Stimulated activated effector memory CD8-positive, alpha-beta T cell treated with anti-CD3 and anti-CD28 coated beads, Interleukin-12 subunit alpha, Interleukin-12 subunit beta, amount 100 ng/mL, for 72 hours (primary cell): ENCODE results near the gene HMCN2.

Experiments used
- ATAC-seq: fragments of 150-1000 bp; cut with Tn5 transposase; 2 replicates; pipeline ENCODE4 v1.10.0; 2021
- DNase-seq, 2 donors: peaks; one replicate each; pipeline ENCODE4 v3.0.0; 2021 to 2022; ENCODE audit warnings: low spot score in 2 of 2
- H3K27ac Mint-ChIP-seq: one replicate; pipeline ENCODE4 v1.8.0; 2022; ENCODE audit warnings: mild to moderate bottlenecking, mixed read lengths
- H3K36me3 Mint-ChIP-seq: one replicate; pipeline ENCODE4 v1.8.0; 2022; ENCODE audit warnings: mild to moderate bottlenecking, mixed read lengths
- H3K4me1 Mint-ChIP-seq: one replicate; pipeline ENCODE4 v1.8.0; 2022; ENCODE audit warnings: mixed read lengths
- H3K4me3 Mint-ChIP-seq: one replicate; pipeline ENCODE4 v1.8.0; 2022; ENCODE audit warnings: mild to moderate bottlenecking, mixed read lengths
- H3K9me3 Mint-ChIP-seq: one replicate; pipeline ENCODE4 v1.8.0; 2022; ENCODE audit warnings: mixed read lengths

HMCN2 gene

GRCh38 chr9:130343445-130343918 lies 77.9 kb downstream of the HMCN2 start:
- Mint-ChIP-seq H3K36me3 (no peaks in the 10 kb centered on the region), H3K4me1 (no peaks in the 10 kb centered on the region), H3K4me3 (no peak overlapping the region), H3K9me3 (no peaks in the 10 kb centered on the region), H3K27ac (no peak overlapping the region)
- peak; percentile 38 to 69 for DNase-seq
- ATAC-seq: no peak

DNA sequence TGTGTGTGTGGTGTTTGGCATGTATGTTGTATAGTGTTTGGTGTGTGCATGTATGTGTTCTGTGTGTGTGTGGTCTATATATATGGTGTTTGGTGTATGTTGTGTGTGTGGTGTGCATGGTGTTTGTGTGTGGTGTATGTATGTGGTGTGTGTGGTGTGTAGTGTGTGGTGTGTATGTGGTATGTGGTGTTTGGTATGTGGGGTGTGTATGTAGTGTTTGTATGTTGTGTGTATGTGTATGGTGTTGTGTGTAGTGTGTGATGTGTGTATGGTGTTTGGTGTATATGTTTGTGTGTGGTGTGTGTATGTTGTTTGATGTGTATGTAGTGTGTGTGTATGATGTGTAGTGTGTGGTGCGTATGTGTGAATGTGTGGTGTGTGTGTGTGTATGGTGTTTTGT lies 78.8 kb downstream of the HMCN2 start:
- Mint-ChIP-seq H3K27ac (no peak overlapping the region), H3K9me3 (no peaks in the 10 kb centered on the region), H3K4me1 (no peaks in the 10 kb centered on the region), H3K36me3 (no peaks in the 10 kb centered on the region), H3K4me3 (no peak overlapping the region)
- DNase-seq (no peak), ATAC-seq (no peak)

DNA sequence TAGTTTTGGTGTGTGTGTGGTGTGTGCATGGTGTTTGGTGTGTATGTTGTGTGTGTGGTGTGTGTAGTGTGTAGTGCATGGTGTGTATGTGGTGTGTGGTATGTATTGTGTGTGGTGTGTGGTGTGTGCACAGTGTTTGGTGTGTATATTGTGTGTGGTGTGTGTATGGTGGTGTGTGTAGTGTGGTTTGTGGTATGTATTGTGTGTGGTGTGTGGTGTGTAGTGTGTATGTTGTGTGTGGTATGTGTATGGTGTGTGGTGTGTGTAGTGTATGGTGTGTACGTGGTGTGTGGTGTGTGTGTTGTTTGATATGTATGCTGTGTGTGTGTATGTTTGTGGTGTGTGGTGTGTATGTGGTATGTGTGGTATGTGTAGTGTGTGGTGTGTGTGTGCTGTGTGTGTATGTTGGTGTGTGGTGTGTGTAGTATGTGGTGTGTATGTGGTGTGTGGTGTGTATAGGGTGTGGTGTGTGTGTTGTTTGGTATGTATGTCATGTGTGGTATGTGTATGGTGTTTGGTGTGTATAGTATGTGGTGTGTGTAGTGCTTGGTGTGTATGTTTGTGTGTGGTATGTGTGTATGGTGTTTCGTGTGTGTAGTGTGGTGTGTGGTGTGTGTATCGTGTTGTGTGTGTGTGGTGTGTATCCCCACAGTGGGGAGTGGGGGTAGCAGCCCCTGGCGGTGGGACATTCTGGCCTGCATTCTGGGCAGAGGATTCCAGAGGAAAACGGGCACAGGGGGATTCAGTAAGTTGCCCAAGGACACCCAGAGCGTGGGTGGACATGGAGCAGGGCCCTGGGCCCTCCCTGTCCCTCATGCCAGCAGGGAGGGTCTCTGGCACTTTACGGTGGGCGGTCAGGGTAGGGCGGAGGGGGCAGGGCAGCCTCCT lies 79.7 kb downstream of the HMCN2 start:
- H3K27ac Mint-ChIP-seq: no peak overlapping the region
- ATAC-seq (no peak), DNase-seq (no peak)
- H3K4me3 Mint-ChIP-seq: no peak overlapping the region
- no peaks in the 10 kb centered on the region for H3K9me3 Mint-ChIP-seq
- no peaks in the 10 kb centered on the region for H3K4me1 Mint-ChIP-seq
- H3K36me3 Mint-ChIP-seq: no peaks in the 10 kb centered on the region

DNA sequence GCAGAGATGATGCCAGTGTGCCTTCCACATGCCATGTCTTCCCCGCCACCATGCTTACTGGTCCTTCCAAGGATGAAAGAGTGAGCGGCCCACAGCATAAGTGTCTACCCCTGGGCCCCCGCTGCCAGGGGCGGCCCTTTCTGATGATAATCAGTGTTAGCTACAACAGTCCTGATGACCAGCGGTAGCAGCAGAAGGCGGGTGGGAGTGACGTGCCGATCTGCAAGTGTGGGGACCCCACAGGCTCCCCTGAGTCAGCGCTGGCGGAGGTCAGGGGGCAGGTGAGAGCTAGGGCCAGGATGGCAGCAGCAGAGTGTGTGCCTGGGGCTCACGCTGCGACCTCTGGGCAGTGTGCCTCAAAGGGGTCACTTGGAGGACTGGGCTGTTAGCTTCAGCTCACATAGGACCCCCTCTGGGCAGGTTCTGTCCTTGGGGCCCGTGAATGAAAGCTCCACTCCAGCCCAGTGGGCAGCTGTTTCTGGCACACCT lies 80.4 kb downstream of the HMCN2 start:
- Mint-ChIP-seq H3K9me3 (no peaks in the 10 kb centered on the region), H3K27ac (no peak overlapping the region), H3K4me3 (no peak overlapping the region), H3K4me1 (no peaks in the 10 kb centered on the region), H3K36me3 (no peaks in the 10 kb centered on the region)
- DNase-seq (no peak), ATAC-seq (peak; percentile 3)

DNA sequence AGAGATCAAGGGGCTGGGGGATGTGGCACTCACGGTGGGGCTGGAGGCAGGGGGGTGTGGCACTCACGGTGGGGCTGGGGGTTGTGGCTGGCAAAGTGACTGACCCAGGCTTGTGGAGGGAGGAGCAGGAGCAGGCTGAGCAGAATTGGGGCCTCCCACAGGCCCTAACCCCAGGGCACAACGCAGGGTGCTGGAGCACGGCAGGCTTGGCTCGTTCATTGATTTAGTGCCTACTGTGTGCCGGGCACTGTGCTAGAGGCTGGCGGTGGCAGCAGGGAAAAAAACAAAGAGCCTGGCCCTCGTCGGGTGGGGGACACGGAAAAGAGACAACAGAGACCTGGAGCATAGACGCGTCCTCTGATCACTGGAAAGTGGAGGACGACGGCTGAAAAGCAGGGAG lies 80.9 kb downstream of the HMCN2 start:
- DNase-seq (no peak), ATAC-seq (peak; percentile 4)
- Mint-ChIP-seq H3K4me3 (no peak overlapping the region), H3K4me1 (no peaks in the 10 kb centered on the region), H3K36me3 (no peaks in the 10 kb centered on the region), H3K27ac (no peak overlapping the region), H3K9me3 (no peaks in the 10 kb centered on the region)

DNA sequence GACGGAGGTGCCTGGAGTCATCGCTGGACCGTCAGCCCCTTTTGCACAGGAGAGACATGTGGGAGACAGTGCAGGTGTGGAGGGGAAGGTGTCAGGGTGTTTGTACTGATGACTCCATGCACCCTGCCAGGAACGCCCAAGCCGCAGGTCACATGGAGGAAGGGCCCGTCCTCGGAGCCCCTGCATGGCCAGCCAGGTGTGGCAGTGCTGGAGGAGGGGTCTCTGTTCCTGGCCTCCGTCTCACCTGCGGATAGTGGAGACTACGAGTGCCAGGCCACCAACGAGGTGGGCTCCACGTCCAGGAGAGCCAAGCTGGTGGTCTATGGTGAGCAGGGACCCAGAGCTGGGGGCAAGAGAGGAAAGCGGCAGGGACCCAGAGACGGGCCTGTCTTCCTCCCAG lies 81.5 kb downstream of the HMCN2 start:
- no peaks in the 10 kb centered on the region for H3K9me3 Mint-ChIP-seq
- no peak overlapping the region for H3K4me3 Mint-ChIP-seq
- ATAC-seq (no peak), DNase-seq (no peak)
- H3K36me3 Mint-ChIP-seq: no peaks in the 10 kb centered on the region
- H3K27ac Mint-ChIP-seq: no peak overlapping the region
- no peaks in the 10 kb centered on the region for H3K4me1 Mint-ChIP-seq

- H3K27ac Mint-ChIP-seq: no peak overlapping the region
- H3K4me3 Mint-ChIP-seq: no peak overlapping the region
- no peaks in the 10 kb centered on the region for H3K36me3 Mint-ChIP-seq
- no peaks in the 10 kb centered on the region for H3K9me3 Mint-ChIP-seq
- ATAC-seq (no peak), DNase-seq (no peak)
- H3K4me1 Mint-ChIP-seq: no peaks in the 10 kb centered on the region
Observed at GRCh38 chr9:130347931-130348330, 82.4 kb downstream of the HMCN2 start.

DNA sequence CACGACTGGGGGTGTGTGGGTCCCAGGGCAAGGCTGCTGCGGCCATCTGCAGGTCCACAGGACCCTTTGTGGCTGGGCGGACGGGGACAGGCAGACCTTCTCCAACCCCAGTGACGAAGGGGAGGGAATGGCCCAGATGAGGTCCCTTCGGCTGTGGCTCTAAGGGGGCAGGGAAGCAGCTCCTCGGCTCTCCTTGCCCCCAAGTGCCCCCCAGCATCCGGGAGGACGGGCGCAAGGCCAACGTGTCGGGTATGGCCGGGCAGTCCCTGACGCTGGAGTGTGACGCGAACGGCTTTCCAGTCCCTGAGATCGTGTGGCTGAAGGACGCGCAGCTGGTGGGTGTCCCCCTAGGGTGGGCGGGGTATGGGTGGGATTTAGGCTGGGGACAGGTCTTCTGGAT lies 82.8 kb downstream of the HMCN2 start:
- Mint-ChIP-seq H3K4me3 (no peak overlapping the region), H3K36me3 (no peaks in the 10 kb centered on the region), H3K9me3 (no peaks in the 10 kb centered on the region), H3K27ac (no peak overlapping the region), H3K4me1 (no peaks in the 10 kb centered on the region)
- ATAC-seq (no peak), DNase-seq (no peak)

- H3K4me3 Mint-ChIP-seq: no peak overlapping the region
- H3K9me3 Mint-ChIP-seq: no peaks in the 10 kb centered on the region
- H3K4me1 Mint-ChIP-seq: no peaks in the 10 kb centered on the region
- DNase-seq (no peak), ATAC-seq (no peak)
- no peak overlapping the region for H3K27ac Mint-ChIP-seq
- H3K36me3 Mint-ChIP-seq: no peaks in the 10 kb centered on the region
Observed at GRCh38 chr9:130348881-130349280, 83.3 kb downstream of the HMCN2 start.

- Mint-ChIP-seq H3K4me3 (no peak overlapping the region), H3K4me1 (no peaks in the 10 kb centered on the region), H3K27ac (no peak overlapping the region), H3K9me3 (no peaks in the 10 kb centered on the region), H3K36me3 (no peaks in the 10 kb centered on the region)
- no peak for ATAC-seq
- no peak for DNase-seq
Observed at GRCh38 chr9:130349398-130349797, 83.8 kb downstream of the HMCN2 start.

DNA sequence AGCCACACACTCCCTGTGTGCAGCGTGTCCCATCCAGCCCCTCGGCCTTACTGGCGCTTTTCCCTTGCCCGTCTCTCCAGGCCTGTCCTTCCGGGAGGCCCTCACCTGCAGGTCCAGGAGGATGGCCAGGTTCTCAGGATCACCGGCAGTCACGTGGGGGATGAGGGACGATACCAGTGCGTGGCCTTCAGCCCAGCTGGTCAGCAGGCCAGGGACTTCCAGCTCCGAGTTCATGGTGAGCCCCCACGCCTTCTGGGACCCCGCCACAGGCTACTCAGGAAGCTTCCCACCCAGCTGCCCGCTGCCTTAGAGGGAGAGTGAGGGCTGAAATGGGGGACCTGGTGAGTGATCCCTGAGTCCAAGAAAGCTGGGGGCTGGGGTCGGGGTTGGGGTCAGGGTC lies 85.8 kb downstream of the HMCN2 start:
- H3K4me3 Mint-ChIP-seq: no peak overlapping the region
- H3K4me1 Mint-ChIP-seq: no peaks in the 10 kb centered on the region
- no peak for DNase-seq
- no peak for ATAC-seq
- H3K36me3 Mint-ChIP-seq: no peaks in the 10 kb centered on the region
- H3K9me3 Mint-ChIP-seq: no peaks in the 10 kb centered on the region
- no peak overlapping the region for H3K27ac Mint-ChIP-seq

- DNase-seq: no peak
- Mint-ChIP-seq H3K4me1 (no peaks in the 10 kb centered on the region), H3K9me3 (no peaks in the 10 kb centered on the region), H3K36me3 (no peaks in the 10 kb centered on the region), H3K27ac (no peak overlapping the region), H3K4me3 (no peak overlapping the region)
- no peak for ATAC-seq
Observed at GRCh38 chr9:130352081-130352480, 86.5 kb downstream of the HMCN2 start.

DNA sequence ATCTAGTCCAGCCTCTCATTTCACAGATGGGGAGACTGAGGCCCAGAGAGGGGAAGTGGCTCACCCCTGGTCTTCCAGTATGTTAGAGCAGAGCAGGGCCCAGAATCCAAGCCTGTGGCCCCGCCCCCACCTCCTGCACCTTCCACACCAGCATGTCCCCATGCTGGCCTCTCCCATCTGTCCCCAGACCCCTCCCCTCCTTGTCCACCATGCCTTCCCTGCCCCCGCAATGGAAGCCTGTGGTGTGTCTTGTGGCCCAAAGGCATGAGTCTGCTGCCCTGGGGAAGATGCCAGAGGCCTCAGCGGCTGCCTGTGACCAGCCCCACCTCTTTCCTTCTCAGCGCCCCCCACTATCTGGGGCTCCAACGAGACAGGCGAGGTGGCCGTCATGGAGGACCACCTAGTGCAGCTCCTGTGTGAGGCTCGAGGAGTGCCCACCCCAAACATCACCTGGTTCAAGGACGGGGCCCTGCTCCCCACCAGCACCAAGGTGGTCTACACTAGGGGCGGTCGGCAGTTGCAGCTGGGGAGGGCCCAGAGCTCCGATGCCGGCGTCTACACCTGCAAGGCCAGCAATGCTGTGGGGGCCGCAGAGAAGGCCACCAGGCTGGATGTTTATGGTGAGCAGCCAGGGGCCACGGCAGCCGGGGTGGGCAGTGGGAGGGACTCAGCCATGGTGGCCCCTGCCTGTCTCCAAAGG lies 87.2 kb downstream of the HMCN2 start:
- Mint-ChIP-seq H3K9me3 (no peaks in the 10 kb centered on the region), H3K4me3 (no peak overlapping the region), H3K36me3 (no peaks in the 10 kb centered on the region), H3K27ac (no peak overlapping the region), H3K4me1 (no peaks in the 10 kb centered on the region)
- ATAC-seq: no peak
- no peak for DNase-seq

DNA sequence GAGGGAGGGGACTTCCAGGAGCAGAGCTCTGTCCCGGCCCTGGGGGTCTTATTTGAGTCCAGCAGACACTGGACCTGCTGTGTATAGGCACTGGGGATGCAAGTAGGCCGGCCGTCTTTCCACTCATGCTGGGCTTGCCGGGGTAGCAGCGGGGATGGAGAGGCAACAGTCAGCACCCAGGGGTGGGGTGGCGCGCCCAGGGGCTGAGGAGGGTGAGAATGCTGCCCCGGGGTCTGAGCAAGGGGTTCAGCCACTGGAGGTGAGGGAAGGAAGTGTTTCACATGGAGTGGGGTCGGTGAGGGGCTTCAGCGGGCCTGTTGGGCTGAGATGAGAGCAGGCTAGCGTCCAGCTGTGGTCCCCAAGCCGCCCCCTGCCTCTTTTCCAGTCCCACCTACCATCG lies 88.8 kb downstream of the HMCN2 start:
- no peak overlapping the region for H3K27ac Mint-ChIP-seq
- no peaks in the 10 kb centered on the region for H3K36me3 Mint-ChIP-seq
- H3K4me1 Mint-ChIP-seq: peaks cover 5% of the 10 kb centered on the region
- H3K4me3 Mint-ChIP-seq: no peak overlapping the region
- DNase-seq (no peak), ATAC-seq (no peak)
- no peaks in the 10 kb centered on the region for H3K9me3 Mint-ChIP-seq

- no peak for ATAC-seq
- DNase-seq: no peak
- peaks cover 5% of the 10 kb centered on the region for H3K4me1 Mint-ChIP-seq
- no peaks in the 10 kb centered on the region for H3K9me3 Mint-ChIP-seq
- no peak overlapping the region for H3K4me3 Mint-ChIP-seq
- H3K36me3 Mint-ChIP-seq: no peaks in the 10 kb centered on the region
- H3K27ac Mint-ChIP-seq: no peak overlapping the region
Observed at GRCh38 chr9:130354806-130355205, 89.2 kb downstream of the HMCN2 start.

DNA sequence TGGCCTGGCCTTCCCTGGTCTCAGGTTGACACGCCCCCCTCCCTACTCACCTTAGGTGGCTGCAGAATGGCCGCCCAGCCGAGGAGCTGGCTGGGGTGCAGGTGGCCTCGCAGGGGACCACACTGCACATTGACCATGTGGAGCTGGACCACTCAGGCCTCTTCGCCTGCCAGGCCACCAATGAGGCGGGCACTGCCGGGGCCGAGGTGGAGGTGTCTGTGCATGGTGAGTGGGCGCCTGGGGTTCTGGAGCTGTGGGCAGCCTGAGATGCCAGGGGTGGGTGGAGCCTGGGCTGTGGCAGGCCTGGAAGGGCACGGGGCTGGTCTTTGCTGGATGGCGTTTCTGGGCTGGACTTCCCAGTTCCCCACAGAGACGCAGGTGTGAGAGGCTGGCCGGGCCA lies 90.5 kb downstream of the HMCN2 start:
- Mint-ChIP-seq H3K4me3 (no peak overlapping the region), H3K9me3 (no peaks in the 10 kb centered on the region), H3K4me1 (peaks cover 5% of the 10 kb centered on the region), H3K36me3 (no peaks in the 10 kb centered on the region), H3K27ac (no peak overlapping the region)
- ATAC-seq (no peak), DNase-seq (no peak)
